Superior temporal gyrus (tissue), 1 donor: ENCODE data around the gene OR10K2.

ENCODE experiments used
- DNase-seq: peaks from one replicate; pipeline ENCODE4 v3.0.0-alpha.2; 2016; ENCODE audit errors: extremely low spot score

The OR10K2 gene

GRCh38 chr1:158371188-158371953 lies 54.7 kb downstream of the OR10K2 start:
- DNase-seq, result no peak
